Body of pancreas (tissue), 4 donors: ENCODE measurements around the gene TMEM94. TPM values are rescaled to one million over a fixed set of nuclear protein-coding genes. Genes with fewer than 3 reads are reported as not detected.
"Not testable (repeated sequence)": the region's sequence is repeated elsewhere in the genome, so short reads cannot be mapped to it uniquely, and the experiment has no call there.

Experiments
- ATAC-seq: fragments of 150-250 bp; one replicate; pipeline ENCODE4 v1.9.1; 2016
- DNase-seq, 4 donors: peaks; one replicate each; pipeline ENCODE4 v3.0.0-alpha.2; 2019
- H3K27ac ChIP-seq, 4 donors: fragments of 200-600 bp; sonication (generic); 1 replicate in 3 of 4; 2 replicates in 1 of 4; pipeline versions ENCODE4 v1.5.1 to v1.6.1; 2016 to 2019; ENCODE audit warnings: mild to moderate bottlenecking in 1 of 4, mixed read lengths in 1 of 4, moderate library complexity in 1 of 4
- H3K27me3 ChIP-seq, 2 donors: fragments of 200-600 bp; sonication (generic); one replicate each; pipeline ENCODE4 v1.6.0; 2016; ENCODE audit warnings: mild to moderate bottlenecking in 1 of 2
- H3K36me3 ChIP-seq, 2 donors: fragments of 200-600 bp; sonication (generic); replicated peaks in 1 of 2; 2 replicates each; pipeline ENCODE4 v1.5.1; 2016; ENCODE audit warnings: low read depth in 2 of 2; ENCODE audit not compliant: insufficient read depth in 1 of 2
- H3K4me1 ChIP-seq: fragments of 200-600 bp; sonication (generic); one replicate; pipeline ENCODE4 v1.6.0; 2016
- H3K4me3 ChIP-seq, 2 donors: fragments of 200-600 bp; sonication (generic); 1 replicate in 1 of 2; 2 replicates in 1 of 2; pipeline ENCODE4 v1.5.1; 2016 to 2019
- H3K9me3 ChIP-seq, 3 donors: fragments of 200-600 bp; sonication (generic); 1 replicate in 2 of 3; 2 replicates in 1 of 3; pipeline ENCODE4 v1.5.1; 2016
- POLR2A ChIP-seq, 3 donors: fragments of 450-650 bp; IDR thresholded peaks; one replicate each; pipeline ENCODE4 v1.6.1; 2016; ENCODE audit warnings: antibody characterized with exemption in 3 of 3, mild to moderate bottlenecking in 2 of 3
- WGBS, 2 donors: methylation state at CpG; one replicate each; pipeline ENCODE4 v1.1.5; 2017; 5-methylcytosine and 5-hydroxymethylcytosine counted together
- intact Hi-C: fragments of 100-400 bp; cut with DNase I; formaldehyde crosslinking; loops from one replicate; pipeline ENCODE4 v1.15.1; 2023
- total RNA-seq, 2 donors: library from RNA; depleted of rRNA; stranded (reverse); fragments of >200 nt; gene quantifications; one replicate each; pipeline ENCODE4 v1.1.0, GENCODE V29; 2016
- TF ChIP-seq, protein P1 (sequence below), 7 experiments: fragments of 450-650 bp in 4 of 7; fragments of 200-600 bp in 3 of 7; sonication (generic) in 3 of 7; IDR thresholded peaks; one replicate each; pipeline ENCODE4 v1.5.1; 2016 to 2019; ENCODE audit warnings: antibody characterized with exemption in 7 of 7

Gene TMEM94
- total RNA-seq, 2 donors from 2014 or later: 27.2 to 145 TPM

DNA sequence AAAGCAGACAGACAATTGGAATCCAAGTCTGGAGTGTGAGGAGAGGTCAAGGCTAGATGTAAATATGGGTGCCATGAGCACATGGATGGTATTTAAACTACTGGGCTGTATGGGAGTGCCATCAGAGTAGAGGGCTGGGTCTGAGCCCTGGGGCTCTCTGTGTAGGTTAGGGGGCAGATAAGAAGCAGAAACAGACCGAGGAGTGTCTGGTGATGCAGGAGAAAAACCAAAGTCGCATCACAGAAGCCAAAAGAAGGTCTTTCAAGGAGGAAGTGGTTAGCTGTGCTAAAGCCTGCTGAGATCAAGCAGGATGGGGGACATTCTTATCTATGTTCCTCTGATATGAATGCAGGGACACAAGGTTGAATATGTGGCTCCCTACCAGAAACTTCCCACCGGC is 61.8 kb downstream of the TMEM94 start:
- Histone ChIP-seq H3K4me3 (no peak overlapping the region), H3K27ac (no peak overlapping the region), H3K27me3 (no peaks in the 10 kb centered on the region), H3K9me3 (no peaks in the 10 kb centered on the region), H3K36me3 (peaks cover 0 to 2% of the 10 kb centered on the region in 2 donors), H3K4me1 (peaks cover 40% of the 10 kb centered on the region)
- intact Hi-C loops: no loop called here
- TF ChIP-seq, protein P1, sequence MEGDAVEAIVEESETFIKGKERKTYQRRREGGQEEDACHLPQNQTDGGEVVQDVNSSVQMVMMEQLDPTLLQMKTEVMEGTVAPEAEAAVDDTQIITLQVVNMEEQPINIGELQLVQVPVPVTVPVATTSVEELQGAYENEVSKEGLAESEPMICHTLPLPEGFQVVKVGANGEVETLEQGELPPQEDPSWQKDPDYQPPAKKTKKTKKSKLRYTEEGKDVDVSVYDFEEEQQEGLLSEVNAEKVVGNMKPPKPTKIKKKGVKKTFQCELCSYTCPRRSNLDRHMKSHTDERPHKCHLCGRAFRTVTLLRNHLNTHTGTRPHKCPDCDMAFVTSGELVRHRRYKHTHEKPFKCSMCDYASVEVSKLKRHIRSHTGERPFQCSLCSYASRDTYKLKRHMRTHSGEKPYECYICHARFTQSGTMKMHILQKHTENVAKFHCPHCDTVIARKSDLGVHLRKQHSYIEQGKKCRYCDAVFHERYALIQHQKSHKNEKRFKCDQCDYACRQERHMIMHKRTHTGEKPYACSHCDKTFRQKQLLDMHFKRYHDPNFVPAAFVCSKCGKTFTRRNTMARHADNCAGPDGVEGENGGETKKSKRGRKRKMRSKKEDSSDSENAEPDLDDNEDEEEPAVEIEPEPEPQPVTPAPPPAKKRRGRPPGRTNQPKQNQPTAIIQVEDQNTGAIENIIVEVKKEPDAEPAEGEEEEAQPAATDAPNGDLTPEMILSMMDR (IDR thresholded peaks at IDR 0.05): no peak
- TF ChIP-seq POLR2A (IDR thresholded peaks at IDR 0.05): no peak
- 60 to 76% methylated on average over 3 of the region's 3 CpGs for WGBS, 2 donors
- no peak for ATAC-seq
- DNase-seq: no peak

DNA sequence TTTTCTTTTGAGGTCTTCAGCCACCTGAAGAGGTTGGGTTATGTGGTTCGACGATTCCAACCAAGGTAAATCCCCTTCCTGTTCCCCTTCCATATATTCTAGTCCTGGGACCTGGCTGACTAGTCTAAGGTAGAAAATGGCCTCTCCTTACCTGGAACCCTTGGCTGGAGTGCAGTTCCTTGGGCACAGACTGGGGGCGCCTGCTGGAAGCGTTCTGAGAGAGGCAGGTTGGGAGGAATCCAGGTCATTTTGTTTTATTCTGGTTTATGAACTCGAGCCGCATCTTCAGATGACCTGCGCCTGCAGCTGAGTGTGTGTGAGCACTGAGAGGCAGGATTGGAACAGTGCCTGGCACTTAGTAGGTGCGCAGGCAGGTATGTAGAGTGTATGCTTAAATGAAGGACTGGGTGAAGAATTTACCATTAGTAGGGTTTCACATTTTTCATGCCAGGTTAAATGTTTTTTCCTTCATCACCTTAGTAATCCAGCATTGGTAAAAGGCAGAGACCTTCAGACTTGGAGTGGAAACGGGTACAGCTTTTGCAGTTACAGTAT is 62.6 kb downstream of the TMEM94 start:
- no peak for ATAC-seq
- no peak for DNase-seq
- intact Hi-C loops: no loop called here
- no peak for TF ChIP-seq POLR2A (IDR thresholded peaks at IDR 0.05)
- TF ChIP-seq, protein P1 (IDR thresholded peaks at IDR 0.05): no peak
- H3K4me1 ChIP-seq: peaks cover 33% of the 10 kb centered on the region
- no peaks in the 10 kb centered on the region for H3K9me3 ChIP-seq
- WGBS, 2 donors: 82 to 91% methylated on average over 8 to 9 of the region's 9 CpGs
- peaks cover 0 to 2% of the 10 kb centered on the region in 2 donors for H3K36me3 ChIP-seq
- H3K27me3 ChIP-seq: no peaks in the 10 kb centered on the region
- no peak overlapping the region for H3K27ac ChIP-seq
- H3K4me3 ChIP-seq: no peak overlapping the region

DNA sequence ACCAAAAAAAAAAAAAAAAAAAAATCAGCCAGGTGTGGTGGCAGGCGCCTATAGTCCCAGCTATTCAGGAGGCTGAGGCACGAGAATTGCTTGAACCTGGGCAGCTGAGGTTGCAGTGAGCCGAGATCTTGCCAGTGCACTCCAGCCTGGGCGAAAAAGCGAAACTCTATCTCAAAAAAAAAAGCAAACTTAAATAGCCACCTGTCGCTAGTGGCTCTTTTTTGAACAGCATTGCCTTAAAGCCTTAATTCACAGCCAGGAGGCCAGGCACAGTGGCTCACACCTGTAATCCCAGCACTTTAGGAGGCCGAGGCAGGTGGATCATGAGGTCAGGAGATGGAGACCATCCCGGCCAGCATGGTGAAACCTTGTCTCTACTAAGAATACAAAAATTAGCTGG is 64.0 kb downstream of the TMEM94 start:
- H3K27ac ChIP-seq, DNase-seq, intact Hi-C loops, H3K4me3 ChIP-seq, H3K27me3 ChIP-seq, ATAC-seq, H3K36me3 ChIP-seq, H3K9me3 ChIP-seq: not testable (repeated sequence)
- 75 to 90% methylated on average over 8 of the region's 8 CpGs for whole genome bisulfite sequencing, 2 donors
- peaks cover 35% of the 10 kb centered on the region for H3K4me1 ChIP-seq

DNA sequence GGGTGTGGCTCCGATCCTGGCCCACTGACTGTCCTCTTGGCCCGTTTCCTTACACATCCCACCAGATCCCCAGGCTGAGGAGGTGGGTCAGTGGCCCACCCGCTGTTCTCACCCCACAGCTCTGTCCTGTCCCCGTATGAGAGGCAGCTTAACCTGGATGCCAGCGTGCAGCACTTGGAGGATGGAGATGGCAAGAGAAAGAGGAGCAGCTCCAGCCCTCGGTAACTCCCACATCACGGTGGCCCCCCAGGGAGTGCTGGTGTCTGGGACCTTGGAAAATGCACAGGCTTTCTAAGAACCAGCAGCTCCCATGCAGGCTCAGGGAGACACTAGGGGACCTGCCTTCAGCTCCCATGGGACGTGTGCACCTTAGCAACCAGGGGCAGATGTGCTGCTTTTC is 64.9 kb downstream of the TMEM94 start:
- Histone ChIP-seq H3K4me1 (peaks cover 30% of the 10 kb centered on the region), H3K27me3 (no peaks in the 10 kb centered on the region), H3K4me3 (no peak overlapping the region), H3K36me3 (peaks cover 0 to 2% of the 10 kb centered on the region in 2 donors), H3K27ac (no peak overlapping the region), H3K9me3 (no peaks in the 10 kb centered on the region)
- WGBS, 2 donors: 94 to 96% methylated on average over 7 to 8 of the region's 8 CpGs
- no peak for DNase-seq
- ATAC-seq: no peak
- intact Hi-C loops: no loop called here
- TF ChIP-seq, protein P1 (IDR thresholded peaks at IDR 0.05): no peak
- no peak for TF ChIP-seq POLR2A (IDR thresholded peaks at IDR 0.05)

DNA sequence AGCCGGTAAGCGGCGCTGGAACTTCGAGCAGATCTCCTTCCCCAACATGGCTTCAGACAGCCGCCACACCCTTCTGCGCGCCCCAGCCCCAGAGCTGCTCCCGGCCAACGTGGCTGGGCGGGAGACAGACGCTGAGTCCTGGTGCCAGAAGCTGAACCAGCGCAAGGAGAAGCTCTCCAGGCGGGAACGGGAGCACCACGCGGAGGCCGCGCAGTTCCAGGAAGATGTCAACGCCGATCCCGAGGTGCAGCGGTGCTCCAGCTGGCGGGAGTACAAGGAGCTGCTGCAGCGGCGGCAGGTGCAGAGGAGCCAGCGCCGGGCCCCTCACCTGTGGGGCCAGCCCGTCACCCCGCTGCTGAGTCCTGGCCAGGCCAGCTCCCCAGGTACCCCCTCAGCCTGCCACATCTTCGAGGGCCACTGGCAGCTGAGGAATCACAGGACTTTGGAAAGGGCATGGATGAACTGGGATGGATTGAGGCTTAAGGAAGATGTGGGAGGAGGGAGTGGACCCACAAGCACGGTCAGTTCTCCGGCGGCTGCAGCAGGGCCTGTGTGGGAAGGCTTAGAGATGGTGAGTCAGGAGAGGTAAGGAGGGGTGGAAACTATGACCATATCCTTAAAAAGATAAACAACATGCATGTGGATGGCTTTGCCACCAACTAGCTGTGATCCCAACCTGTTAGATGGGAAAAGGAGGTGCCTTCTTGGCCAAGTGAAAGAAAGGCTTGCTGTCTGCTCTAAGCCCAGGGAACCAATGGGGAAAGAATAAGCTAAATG is 65.7 kb downstream of the TMEM94 start:
- TF ChIP-seq, protein P1 (IDR thresholded peaks at IDR 0.05): no peak
- no peak for TF ChIP-seq POLR2A (IDR thresholded peaks at IDR 0.05)
- Histone ChIP-seq H3K27ac (no peak overlapping the region), H3K9me3 (no peaks in the 10 kb centered on the region), H3K4me3 (no peak overlapping the region), H3K4me1 (peaks cover 33% of the 10 kb centered on the region), H3K27me3 (no peaks in the 10 kb centered on the region), H3K36me3 (peaks cover 0 to 2% of the 10 kb centered on the region in 2 donors)
- ATAC-seq: no peak
- no peak for DNase-seq
- intact Hi-C loops: no loop called here
- WGBS, 2 donors: 92 to 94% methylated on average over 16 to 33 of the region's 33 CpGs
